Esophagus (tissue), 2 donors: ENCODE measurements around the gene LPCAT1. TPM values are rescaled to one million over a fixed set of nuclear protein-coding genes. Genes with fewer than 3 reads are reported as not detected.

Source experiments
- H3K27ac ChIP-seq, 2 donors: one replicate each; pipeline ENCODE4 v1.5.1; 2013; ENCODE audit warnings: low read depth in 2 of 2, mild to moderate bottlenecking in 2 of 2, inconsistent platforms in 1 of 2, low read length in 1 of 2, moderate library complexity in 1 of 2
- H3K27me3 ChIP-seq, 2 donors: one replicate each; pipeline ENCODE4 v1.6.1; 2013; ENCODE audit warnings: low read length in 2 of 2, control low read depth in 1 of 2, mild to moderate bottlenecking in 1 of 2; ENCODE audit not compliant: insufficient read depth in 2 of 2, control insufficient read depth in 1 of 2
- H3K36me3 ChIP-seq, 2 donors: one replicate each; pipeline ENCODE4 v1.6.1; 2013; ENCODE audit warnings: low read length in 1 of 2; ENCODE audit not compliant: control insufficient read depth in 2 of 2, insufficient read depth in 2 of 2
- H3K4me1 ChIP-seq, 2 donors: one replicate each; pipeline ENCODE4 v1.6.1; 2013; ENCODE audit warnings: low read length in 1 of 2; ENCODE audit not compliant: control insufficient read depth in 2 of 2, insufficient read depth in 2 of 2
- H3K4me3 ChIP-seq, 2 donors: one replicate each; pipeline ENCODE4 v1.5.1; 2013; ENCODE audit warnings: low read length in 2 of 2, mild to moderate bottlenecking in 2 of 2, low read depth in 1 of 2, moderate library complexity in 1 of 2
- H3K9me3 ChIP-seq, 2 donors: one replicate each; pipeline ENCODE4 v1.6.1; 2013; ENCODE audit warnings: mild to moderate bottlenecking in 2 of 2, low read depth in 1 of 2, low read length in 1 of 2, moderate library complexity in 1 of 2; ENCODE audit not compliant: control insufficient read depth in 2 of 2, insufficient read depth in 1 of 2
- WGBS, 2 donors: extraction: QIAGEN DNeasy Blood & Tissue Kit; methylation state at CpG; one replicate each; pipeline ENCODE4 v1.1.7; 2013; 5-methylcytosine and 5-hydroxymethylcytosine counted together
- polyA plus RNA-seq, 2 donors: library from polyadenylated mRNA; stranded (reverse); fragments of 200-250 nt; gene quantifications; one replicate each; pipeline ENCODE4 v1.2.3, GENCODE V29; 2013
- donor health status: healthy with polysubstance abuse.
- donor health status: Bipolar disorder and iron deficiency.

LPCAT1 gene
- polyA plus RNA-seq, 2 donors, result 5.0 to 6.3 TPM

DNA sequence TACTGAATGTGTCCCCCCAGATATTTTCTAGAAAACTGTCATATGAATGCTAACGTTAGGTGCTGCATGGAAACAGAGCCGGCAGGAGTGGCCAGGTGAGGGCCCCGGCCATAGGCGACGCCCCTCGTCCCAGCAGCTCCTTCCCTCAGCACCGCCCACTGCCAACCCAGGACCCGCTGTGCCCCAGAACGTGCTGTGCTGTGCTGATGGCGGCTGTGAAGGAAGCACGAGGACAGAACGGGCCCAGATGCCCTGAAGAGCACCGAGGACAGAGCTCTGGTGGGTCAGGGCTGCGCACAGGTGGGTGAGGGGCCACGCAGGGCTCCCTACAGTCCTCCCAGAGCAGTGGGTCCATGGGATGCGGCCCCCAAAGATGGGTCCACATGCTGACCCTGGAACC, 30.3 kb downstream of the LPCAT1 start:
- no peaks in the 10 kb centered on the region for H3K4me1 ChIP-seq
- no peak overlapping the region for H3K4me3 ChIP-seq
- H3K36me3 ChIP-seq, result peaks cover 0 to 21% of the 10 kb centered on the region in 2 donors
- no peaks in the 10 kb centered on the region for H3K27me3 ChIP-seq
- no peaks in the 10 kb centered on the region for H3K9me3 ChIP-seq
- WGBS, 2 donors, result 91 to 96% methylated on average over 16 of the region's 16 CpGs
- no peak overlapping the region for H3K27ac ChIP-seq

DNA sequence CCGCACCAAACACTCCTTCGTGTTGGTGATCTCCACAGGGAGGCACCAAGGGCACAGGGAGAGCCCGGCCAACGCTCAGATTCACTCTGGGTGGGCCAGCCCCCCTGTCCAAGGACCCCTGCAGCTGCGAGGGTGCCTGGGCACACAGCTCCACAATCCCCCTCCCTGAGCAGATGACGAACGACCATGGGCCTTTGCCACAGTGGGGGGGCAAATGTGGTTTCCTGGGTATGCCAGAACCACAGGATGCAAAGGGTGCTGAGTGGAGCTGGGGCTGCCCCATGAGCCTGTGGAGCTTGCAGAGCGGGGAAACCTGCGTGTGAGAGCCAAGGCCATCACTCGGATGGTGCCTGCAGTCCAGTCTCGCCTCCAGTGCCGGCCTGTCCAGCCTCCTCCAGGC, 31.0 kb downstream of the LPCAT1 start:
- Histone ChIP-seq H3K4me3 (no peak overlapping the region), H3K36me3 (peaks cover 0 to 21% of the 10 kb centered on the region in 2 donors), H3K9me3 (no peaks in the 10 kb centered on the region), H3K4me1 (no peaks in the 10 kb centered on the region), H3K27me3 (no peaks in the 10 kb centered on the region), H3K27ac (no peak overlapping the region)
- 83 to 84% methylated on average over 12 of the region's 12 CpGs for WGBS, 2 donors

DNA sequence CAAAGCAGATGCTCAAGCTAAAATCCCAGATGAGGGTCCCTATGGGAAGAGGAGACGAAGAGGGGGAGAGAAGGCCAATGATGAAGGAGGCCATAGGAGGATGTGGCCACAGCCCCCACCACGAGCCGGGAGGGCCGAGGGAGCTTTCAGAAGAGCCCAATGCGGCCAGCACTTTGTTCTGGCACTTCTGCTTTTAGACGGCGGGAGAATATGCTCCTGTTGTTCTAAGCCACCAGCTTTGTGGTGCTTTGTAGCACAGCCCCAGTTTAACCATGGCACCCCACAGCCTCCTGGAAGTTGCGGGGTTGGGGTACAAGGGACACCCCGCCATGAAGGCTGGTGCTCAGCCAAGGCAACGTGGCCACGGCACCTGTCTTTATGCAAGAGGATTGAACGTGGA, 33.4 kb downstream of the LPCAT1 start:
- WGBS, 2 donors, result 86 to 87% methylated on average over 12 of the region's 12 CpGs
- H3K27ac ChIP-seq, result no peak overlapping the region

DNA sequence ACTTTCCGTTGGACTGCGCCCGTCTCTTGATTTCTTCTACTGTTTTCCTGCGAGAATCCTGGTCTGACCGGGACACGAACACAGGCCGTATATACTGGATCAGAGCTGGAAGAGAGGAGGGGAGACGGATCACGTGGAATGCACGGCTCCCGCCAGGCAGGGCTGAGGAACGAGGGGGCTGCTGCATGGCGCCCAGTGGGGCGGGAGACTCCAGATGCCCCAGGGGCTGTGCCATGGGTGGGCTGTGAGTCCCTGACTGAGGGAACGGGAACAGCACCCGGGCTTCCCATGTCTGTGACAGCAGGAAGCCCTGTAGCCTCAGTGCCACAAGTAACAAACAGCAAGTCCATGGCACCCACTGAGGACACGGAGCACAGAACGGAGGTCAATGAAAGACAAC, 34.0 kb downstream of the LPCAT1 start:
- WGBS, 2 donors, result 91 to 94% methylated on average over 18 of the region's 18 CpGs
- H3K9me3 ChIP-seq, result no peaks in the 10 kb centered on the region
- peaks cover 6 to 26% of the 10 kb centered on the region in 2 donors for H3K36me3 ChIP-seq
- H3K27me3 ChIP-seq, result no peaks in the 10 kb centered on the region
- H3K27ac ChIP-seq, result no peak overlapping the region
- H3K4me1 ChIP-seq, result no peaks in the 10 kb centered on the region
- H3K4me3 ChIP-seq, result no peak overlapping the region

More for the DNA sequence above, 33.4 kb downstream of the LPCAT1 start:
- no peaks in the 10 kb centered on the region for H3K9me3 ChIP-seq
- H3K36me3 ChIP-seq, result peaks cover 6 to 28% of the 10 kb centered on the region in 2 donors
- no peaks in the 10 kb centered on the region for H3K27me3 ChIP-seq
- H3K4me1 ChIP-seq, result no peaks in the 10 kb centered on the region
- H3K4me3 ChIP-seq, result no peak overlapping the region

DNA sequence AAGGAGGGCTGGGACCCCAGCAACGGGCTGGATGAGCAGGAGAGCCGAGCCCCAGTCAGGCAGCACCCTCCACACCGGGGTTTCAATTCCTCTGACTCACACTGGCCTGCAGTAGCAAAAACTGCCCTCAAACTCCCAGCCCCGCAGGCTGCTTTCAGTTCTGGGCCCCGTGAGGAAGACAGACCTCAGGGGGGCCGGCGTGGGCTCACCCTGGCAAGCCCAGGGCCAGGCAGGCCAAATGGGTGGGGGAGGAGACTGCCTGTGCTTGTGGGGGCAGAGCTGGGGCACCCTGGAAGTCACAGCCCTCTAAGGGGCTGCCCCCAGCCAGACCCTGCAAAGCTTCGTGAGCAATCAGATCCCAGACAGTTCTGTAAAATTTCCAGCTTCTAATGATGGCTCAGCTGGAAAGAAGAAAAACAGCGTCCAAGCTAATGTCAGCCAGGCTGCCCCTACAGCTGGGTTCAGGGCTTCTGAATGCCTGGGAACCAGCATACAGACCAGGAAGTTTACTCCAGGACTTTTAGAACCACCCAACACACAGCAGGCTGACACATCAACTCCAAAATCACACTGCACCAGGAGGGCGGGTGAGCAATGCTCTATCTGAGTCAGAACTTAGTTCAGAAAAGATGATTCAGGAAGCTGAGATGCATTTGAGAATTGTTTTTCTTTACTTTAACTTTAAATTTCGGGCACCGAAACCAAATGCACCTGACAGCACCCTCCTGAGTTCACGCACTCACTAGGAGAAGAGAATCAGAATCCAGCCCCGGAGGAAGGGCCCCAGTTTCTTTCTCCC, 34.7 kb downstream of the LPCAT1 start:
- H3K36me3 ChIP-seq, result peaks cover 6 to 22% of the 10 kb centered on the region in 2 donors
- H3K27me3 ChIP-seq, result no peaks in the 10 kb centered on the region
- H3K4me3 ChIP-seq, result no peak overlapping the region
- H3K9me3 ChIP-seq, result no peaks in the 10 kb centered on the region
- H3K27ac ChIP-seq, result no peak overlapping the region
- H3K4me1 ChIP-seq, result no peaks in the 10 kb centered on the region
- 72 to 75% methylated on average over 14 of the region's 14 CpGs for WGBS, 2 donors

DNA sequence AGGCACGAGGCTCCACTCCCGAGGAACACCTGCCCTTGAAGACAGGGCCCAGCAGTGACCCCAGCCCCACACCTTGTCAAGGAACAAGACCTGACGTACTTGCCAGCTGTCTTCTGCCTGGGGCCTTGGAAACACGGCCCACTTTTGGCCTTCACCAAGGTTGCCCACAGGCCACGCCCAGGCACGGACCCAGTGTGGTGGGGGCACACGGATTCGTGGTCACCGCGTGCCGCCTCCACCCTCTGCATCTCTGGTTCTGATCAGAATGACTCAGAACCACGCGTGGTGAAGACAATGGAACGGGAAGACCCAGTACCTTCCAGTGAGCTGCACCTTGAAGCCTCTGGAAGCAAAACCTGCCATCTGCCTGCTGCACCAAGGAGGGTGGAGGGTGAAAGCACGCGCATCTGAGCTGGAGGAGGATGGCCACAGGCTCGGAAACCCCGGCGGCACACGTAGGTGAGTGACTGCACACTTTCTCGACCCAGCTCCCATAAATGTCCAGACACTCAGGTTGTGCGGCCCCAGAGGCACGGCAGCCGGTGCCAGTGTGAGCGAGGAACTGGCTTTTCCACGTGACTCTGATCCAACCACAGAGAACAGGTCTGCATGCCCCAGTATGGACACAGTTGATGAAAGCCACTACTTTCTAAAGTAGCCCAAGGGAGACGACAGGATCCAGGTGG, 36.5 kb downstream of the LPCAT1 start:
- Histone ChIP-seq H3K27me3 (no peaks in the 10 kb centered on the region), H3K4me3 (no peak overlapping the region), H3K36me3 (peaks cover 6 to 20% of the 10 kb centered on the region in 2 donors), H3K27ac (no peak overlapping the region), H3K4me1 (no peaks in the 10 kb centered on the region), H3K9me3 (no peaks in the 10 kb centered on the region)
- 86 to 87% methylated on average over 27 of the region's 27 CpGs for WGBS, 2 donors

DNA sequence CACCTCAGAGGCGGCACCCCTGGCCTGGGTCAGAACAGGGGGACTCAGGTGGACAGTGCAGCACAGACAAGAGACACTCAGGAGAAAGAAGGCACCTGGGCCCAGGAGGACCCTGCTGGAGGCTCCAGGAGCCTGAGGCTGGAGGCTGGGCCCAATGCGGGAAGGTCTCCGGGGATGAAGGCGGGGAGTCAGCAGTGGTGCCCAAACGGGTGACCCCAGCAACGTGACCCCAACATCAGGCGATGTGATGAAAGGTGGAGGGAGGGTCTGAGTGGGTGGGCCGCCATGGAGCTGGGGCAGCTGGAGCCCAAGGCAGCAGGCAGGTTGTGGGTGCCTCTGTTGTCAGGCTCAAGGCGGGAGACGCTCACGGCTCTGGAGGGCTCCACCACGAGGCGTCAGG, 37.5 kb downstream of the LPCAT1 start:
- peaks cover 6 to 17% of the 10 kb centered on the region in 2 donors for H3K36me3 ChIP-seq

DNA sequence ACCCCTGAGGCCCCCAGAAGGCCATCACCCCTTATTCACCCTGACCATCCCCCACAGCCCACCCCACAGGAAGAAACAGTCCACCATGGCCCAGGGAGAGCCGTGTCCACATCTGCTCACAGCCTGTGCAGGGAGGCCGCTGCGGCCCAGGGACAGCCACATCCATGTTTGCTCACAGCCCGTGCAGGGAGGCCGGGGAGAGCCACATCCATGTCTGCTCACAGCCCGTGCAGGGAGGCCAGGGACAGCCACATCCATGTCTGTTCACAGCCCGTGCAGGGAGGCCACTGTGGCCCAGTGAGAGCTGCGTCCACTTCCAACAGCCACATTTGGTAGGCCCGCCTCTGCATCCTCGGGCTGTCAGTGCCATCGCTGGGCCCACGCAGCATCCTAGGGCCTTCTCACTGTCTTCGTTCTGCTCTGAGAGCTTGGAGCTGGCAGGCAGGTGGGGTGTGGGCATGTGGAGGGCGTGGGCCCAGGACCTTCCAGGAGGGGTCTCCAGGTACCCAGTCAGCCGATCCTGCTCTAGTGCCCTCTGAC, 38.1 kb downstream of the LPCAT1 start:
- Histone ChIP-seq H3K4me3 (no peak overlapping the region), H3K36me3 (peaks cover 6 to 14% of the 10 kb centered on the region in 2 donors), H3K27me3 (no peaks in the 10 kb centered on the region), H3K4me1 (no peaks in the 10 kb centered on the region), H3K9me3 (no peaks in the 10 kb centered on the region), H3K27ac (no peak overlapping the region)
- 92% methylated on average over 15 of the region's 15 CpGs for WGBS, 2 donors

More for the DNA sequence above, 37.5 kb downstream of the LPCAT1 start:
- Histone ChIP-seq H3K27me3 (no peaks in the 10 kb centered on the region), H3K27ac (no peak overlapping the region), H3K4me3 (no peak overlapping the region), H3K4me1 (no peaks in the 10 kb centered on the region), H3K9me3 (no peaks in the 10 kb centered on the region)
- WGBS, 2 donors, result 94% methylated on average over 13 of the region's 13 CpGs

DNA sequence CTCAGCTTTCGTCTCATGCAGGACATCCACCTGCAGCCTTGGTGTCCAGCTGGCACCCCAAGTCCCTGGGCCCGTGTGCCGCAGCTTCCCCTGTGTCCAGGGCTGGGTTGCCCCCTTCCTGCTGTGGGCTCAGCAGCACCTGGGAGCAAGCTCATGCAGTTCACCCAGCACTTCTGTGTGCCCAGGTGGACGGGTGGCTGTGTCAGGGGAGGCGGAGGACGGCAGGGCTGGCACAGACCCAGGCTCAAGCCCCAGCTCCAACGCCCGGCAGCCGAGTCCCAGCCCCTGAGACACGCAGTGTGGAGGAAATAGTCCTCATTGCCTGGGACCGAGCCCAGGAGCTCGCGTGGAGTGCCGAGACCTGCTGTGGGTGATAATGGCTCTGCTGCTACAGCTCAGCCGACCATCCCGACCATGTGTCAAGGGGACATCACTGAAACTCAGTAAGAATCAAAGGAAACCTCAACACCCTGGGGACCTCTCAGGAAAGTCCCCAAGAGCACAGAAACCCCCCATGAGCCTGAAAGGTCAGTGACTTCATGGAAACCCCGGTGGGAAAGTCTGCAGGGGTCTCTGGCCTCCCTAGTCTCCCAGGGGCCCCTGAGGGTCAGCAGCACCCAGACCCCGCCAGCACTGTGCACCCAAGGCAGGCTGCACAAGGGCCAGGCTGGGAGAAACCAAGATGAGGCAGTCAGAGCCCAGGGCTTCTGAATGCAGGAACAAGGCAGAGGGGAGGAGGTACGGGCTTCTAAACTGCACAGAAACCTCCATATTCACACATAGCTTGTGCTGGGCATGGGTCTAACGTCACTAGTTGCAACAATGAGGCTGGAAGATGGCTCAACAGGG, 38.8 kb downstream of the LPCAT1 start:
- H3K27ac ChIP-seq, result no peak overlapping the region
- H3K36me3 ChIP-seq, result peaks cover 6 to 12% of the 10 kb centered on the region in 2 donors
- no peaks in the 10 kb centered on the region for H3K9me3 ChIP-seq
- H3K27me3 ChIP-seq, result no peaks in the 10 kb centered on the region
- no peaks in the 10 kb centered on the region for H3K4me1 ChIP-seq
- WGBS, 2 donors, result 84% methylated on average over 20 of the region's 20 CpGs
- no peak overlapping the region for H3K4me3 ChIP-seq
